Measurements from ENCODE around the gene KRT1.

- TF ChIP-seq POLR2A (IDR thresholded peaks at IDR 0.05; ENCODE audit: low read length) (no peak), GATA1 (IDR thresholded peaks at IDR 0.05; ENCODE audit: low read depth, low read length) (no peak)
Observed at GRCh38 chr12:52648012-52648550, 32.1 kb downstream of the KRT1 start.

Data from erythroblast (primary cell).